NCI-H1092 (cell line): ENCODE measurements around the gene HCFC2.
"Not testable (repeated sequence)": the region's sequence is repeated elsewhere in the genome, so short reads cannot be mapped to it uniquely, and the experiment has no call there.

ENCODE experiments used
- DNase-seq: peaks from one replicate; lab custom pipeline; 2025; lab: John Stamatoyannopoulos, UW

HCFC2 gene

GRCh38 chr12:104064031-104064841 lies at the start of gene HCFC2:
Gene HCFC2 (plus strand): TSS chr12:104064531. CDS start chr12:104064561, 30 bp downstream.
- DNase-seq, result peak; percentile 80

GRCh38 chr12:104021862-104022261 lies 42.5 kb upstream of the HCFC2 start:
- not testable (repeated sequence) for DNase-seq

- no peak for DNase-seq
Measured at GRCh38 chr12:104022786-104023185, 41.5 kb upstream of the HCFC2 start.

DNA sequence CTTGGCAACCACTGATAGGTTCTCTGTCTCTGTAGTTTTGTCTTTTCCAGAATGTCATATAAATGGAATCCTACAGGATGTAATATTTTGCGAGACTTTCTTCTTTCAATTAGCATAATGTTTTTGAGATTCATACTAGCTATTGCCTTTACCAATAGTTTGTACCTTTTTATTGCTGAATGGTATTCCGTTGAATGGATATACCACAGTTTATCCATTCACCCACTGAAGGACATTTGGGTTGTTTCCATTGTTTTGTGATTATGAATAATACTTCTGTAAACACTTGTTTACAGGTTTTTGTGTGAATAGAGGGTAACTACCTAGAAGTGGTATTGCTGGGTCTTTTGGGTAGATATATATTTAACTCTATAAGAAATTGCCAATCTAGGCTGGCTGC lies 40.6 kb upstream of the HCFC2 start:
- no peak for DNase-seq

- DNase-seq, result no peak
Measured at GRCh38 chr12:104024348-104024747, 40.0 kb upstream of the HCFC2 start.

DNA sequence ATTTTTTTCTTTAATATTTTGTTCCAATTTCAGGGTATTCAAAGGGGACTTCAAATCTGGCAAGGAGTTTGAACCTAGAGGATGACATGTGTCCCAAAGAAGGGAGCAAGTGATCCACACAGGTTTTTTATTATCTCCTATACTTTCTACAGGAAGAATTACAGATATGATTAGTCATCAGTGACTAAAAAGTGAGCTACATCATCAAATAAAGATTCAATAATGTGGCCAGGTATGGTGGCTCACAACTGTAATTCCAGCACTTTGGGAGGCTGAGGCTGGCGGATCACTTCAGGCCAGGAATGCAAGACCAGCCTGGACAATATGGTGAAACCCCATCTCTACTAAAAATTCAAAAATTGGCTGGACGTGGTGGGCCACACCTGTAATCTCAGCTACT lies 38.6 kb upstream of the HCFC2 start:
- DNase-seq, result no peak

DNA sequence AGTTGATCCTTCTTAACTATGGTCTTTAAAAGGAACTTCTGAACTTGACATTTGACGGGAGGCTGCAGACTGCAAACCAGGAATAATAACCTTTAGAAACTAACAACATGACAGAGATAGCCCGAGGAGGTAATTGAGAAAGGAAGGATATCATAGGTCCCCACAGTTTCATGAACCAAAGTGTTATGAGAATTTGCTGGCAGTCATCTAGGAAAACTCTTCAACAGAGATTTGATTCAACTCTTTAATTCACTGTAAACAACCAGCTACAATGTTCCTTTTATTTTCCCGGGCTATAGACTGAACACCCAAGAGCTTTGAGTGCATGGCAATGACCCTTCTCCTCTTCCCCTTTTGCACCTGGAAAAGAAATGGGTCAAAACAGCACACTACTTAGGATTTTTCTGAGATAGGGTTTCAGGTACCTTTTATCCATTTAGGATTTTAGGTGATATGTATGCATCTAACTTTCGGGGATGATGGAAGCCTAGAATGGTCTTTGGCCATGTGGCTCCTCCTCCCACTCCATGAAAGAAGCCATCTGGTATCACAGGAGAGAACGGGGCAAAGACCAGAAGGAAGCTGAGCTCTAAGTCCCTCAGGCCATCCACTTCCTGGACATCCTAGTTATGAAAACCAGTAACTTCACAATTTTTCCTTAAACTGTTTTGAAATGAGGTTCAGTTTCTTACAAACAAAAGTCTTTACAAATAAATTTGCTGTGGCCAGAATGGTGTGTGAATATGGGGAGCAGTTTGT lies 37.3 kb upstream of the HCFC2 start:
- no peak for DNase-seq

DNA sequence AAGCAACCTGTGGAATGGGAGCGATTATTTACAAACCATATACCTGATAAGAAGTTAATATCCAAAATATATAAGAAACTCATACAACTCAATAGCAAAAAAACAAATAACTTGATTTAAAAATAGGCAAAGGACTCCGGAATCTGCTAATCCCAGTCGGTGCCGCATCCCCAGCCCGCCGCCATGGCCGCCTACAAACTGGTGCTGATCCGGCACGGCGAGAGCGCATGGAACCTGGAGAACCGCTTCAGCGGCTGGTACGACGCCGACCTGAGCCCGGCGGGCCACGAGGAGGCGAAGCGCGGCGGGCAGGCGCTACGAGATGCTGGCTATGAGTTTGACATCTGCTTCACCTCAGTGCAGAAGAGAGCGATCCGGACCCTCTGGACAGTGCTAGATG lies 33.7 kb upstream of the HCFC2 start:
- not testable (repeated sequence) for DNase-seq

GRCh38 chr12:104036143-104036542 lies 28.2 kb upstream of the HCFC2 start:
- not testable (repeated sequence) for DNase-seq

GRCh38 chr12:104039769-104040168 lies 24.6 kb upstream of the HCFC2 start:
- DNase-seq, result not testable (repeated sequence)

GRCh38 chr12:104042580-104042979 lies 21.8 kb upstream of the HCFC2 start:
- no peak for DNase-seq

DNA sequence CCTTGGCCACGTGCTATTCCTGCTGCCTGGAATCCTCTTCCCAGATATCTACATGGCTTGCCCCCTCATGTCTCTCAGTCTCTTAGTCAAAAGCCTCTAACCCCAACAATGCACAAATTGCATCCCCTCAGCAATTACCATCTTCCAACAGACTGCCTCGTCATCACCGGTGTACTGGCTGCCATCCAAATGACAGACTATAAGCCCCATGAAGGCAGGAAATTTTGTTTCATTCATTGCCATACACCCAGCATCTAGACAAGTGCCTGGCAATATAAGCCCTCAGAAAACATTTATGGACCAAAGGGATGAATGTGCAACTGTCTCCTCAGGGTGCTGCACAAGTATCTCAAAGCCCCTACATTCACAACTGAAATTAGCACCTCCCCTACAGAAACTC lies 20.2 kb upstream of the HCFC2 start:
- no peak for DNase-seq

DNA sequence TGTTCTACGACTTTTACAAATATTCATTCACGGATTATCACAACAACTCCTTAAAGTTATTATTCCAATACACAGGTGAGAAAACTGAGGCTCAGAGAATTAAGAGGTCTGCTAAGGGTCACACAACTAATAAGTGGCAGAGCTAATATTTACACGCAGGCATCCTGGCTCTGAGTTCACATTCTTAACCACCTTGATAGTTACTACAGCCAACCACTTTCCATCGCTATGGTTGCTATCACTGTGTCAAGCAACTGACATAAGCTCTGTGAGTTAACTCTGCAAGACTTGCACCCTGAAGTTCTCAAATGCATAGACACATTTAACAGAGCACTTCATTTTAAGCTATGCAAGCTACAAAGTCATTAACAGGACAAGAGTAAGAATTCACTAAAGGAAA lies 18.0 kb upstream of the HCFC2 start:
- DNase-seq, result no peak

GRCh38 chr12:104048162-104048561 lies 16.2 kb upstream of the HCFC2 start:
- DNase-seq, result no peak

DNA sequence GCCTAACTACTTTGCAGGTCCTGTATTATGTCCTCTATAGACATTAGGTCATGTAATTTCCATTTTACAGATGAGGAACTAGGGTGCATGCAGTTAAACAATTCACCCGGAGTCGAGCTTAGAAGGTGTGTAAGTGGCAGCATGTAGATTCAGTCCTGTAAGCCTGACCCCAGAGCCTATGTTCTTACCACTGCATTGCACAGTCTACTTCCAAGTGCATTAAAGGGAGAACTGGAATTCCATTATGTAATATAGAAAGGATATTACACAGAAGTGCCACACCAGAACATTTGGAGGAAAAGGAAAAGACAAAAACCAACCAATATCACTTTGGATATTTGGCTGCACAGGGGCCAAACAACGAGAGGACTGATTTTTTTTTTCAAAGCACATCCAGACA lies 15.5 kb upstream of the HCFC2 start:
- DNase-seq, result no peak

- no peak for DNase-seq
Measured at GRCh38 chr12:104049278-104049902, 14.9 kb upstream of the HCFC2 start.

- DNase-seq, result no peak
Measured at GRCh38 chr12:104049903-104050356, 14.4 kb upstream of the HCFC2 start, which contains the start of gene GLT8D2. Gene GLT8D2 (minus strand): TSS chr12:104050187. CDS start chr12:104019648, 30,539 bp downstream.

DNA sequence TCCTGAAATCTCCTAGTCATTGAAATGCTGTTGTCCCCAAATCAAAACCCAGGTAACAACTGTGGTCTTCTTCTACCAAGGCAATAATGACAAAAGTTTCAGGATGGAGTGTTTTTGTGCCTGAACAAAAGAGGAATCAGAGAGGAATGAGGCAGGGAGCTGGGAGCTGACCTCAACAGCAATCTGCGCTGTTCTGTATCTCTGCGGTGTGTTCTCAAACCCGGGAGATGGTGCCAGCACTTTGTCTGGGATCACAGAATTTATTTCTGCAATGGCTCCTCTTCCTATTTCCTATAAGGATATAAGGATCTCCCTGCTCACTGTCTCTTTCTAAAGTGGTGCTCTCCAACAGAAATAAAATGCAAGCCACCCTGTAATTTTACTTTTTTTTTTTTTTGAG lies 13.9 kb upstream of the HCFC2 start:
- no peak for DNase-seq

- no peak for DNase-seq
Measured at GRCh38 chr12:104054681-104055346, 9.5 kb upstream of the HCFC2 start.

- DNase-seq, result peak; percentile 96
Measured at GRCh38 chr12:104055686-104056388, 8.5 kb upstream of the HCFC2 start.

- peak; percentile 20 for DNase-seq
Measured at GRCh38 chr12:104056419-104056972, 7.8 kb upstream of the HCFC2 start.
